ENCODE data around the gene TASOR2. TPM values are rescaled to one million over a fixed set of nuclear protein-coding genes. Genes with fewer than 3 reads are reported as not detected.

The TASOR2 gene
- polyA plus RNA-seq, 4 donors = 35.4 to 41.2 (median 39.4) TPM

Other genes starting within 250 kb of the TASOR2 start
- gene CALML5, start 185.3 kb upstream of the TASOR2 start, polyA plus RNA-seq (ENCODE audit: insufficient read length in 4 of 4) = not detected
- gene CALML3, start 159.9 kb upstream of the TASOR2 start, polyA plus RNA-seq (ENCODE audit: insufficient read length in 4 of 4) = under 1 TPM in 1 of 4 donors, not detected in 3; 0.11 TPM
- gene ASB13, start 18.2 kb upstream of the TASOR2 start, polyA plus RNA-seq (ENCODE audit: insufficient read length in 4 of 4) = 10 to 100 TPM; 11.8 to 25.6 (median 20.7) TPM
- 100 to 1,000 TPM; 274 to 388 (median 296) TPM for gene GDI2, start 128.6 kb downstream of the TASOR2 start, polyA plus RNA-seq (ENCODE audit: insufficient read length in 4 of 4)
- gene ANKRD16, start 205.1 kb downstream of the TASOR2 start, polyA plus RNA-seq (ENCODE audit: insufficient read length in 4 of 4) = 10 to 100 TPM in 3 of 4 donors, 1 to 10 TPM in 1; 9.5 to 13.7 (median 10.7) TPM
- gene FBH1, start 205.4 kb downstream of the TASOR2 start, polyA plus RNA-seq (ENCODE audit: insufficient read length in 4 of 4) = 10 to 100 TPM; 57.4 to 87.8 (median 66.9) TPM